Kidney capillary endothelial cell (primary cell): ENCODE data around the gene C13orf42.
"Not testable (repeated sequence)": the region's sequence is repeated elsewhere in the genome, so short reads cannot be mapped to it uniquely, and the experiment has no call there.

ENCODE experiments used
- DNase-seq: peaks from one replicate; pipeline ENCODE4 v3.0.0-alpha.2; 2018; ENCODE audit warnings: low spot score

The C13orf42 gene

GRCh38 chr13:51120873-51121272 is 9.8 kb upstream of the C13orf42 start:
- DNase-seq = peak; percentile 3

GRCh38 chr13:51118809-51119431 is 7.8 kb upstream of the C13orf42 start:
- no peak for DNase-seq

GRCh38 chr13:51113969-51114368 is 2.9 kb upstream of the C13orf42 start:
- DNase-seq = no peak

- no peak for DNase-seq
Observed at GRCh38 chr13:51113186-51113881, 2.3 kb upstream of the C13orf42 start.

GRCh38 chr13:51112771-51113170 is 1.7 kb upstream of the C13orf42 start:
- DNase-seq = no peak

- no peak for DNase-seq
Observed at GRCh38 chr13:51111997-51112396, 923 bp upstream of the C13orf42 start.

- no peak for DNase-seq
Observed at GRCh38 chr13:51107996-51108395, 3.1 kb downstream of the C13orf42 start.

- DNase-seq = no peak
Observed at GRCh38 chr13:51105046-51105445, 6.0 kb downstream of the C13orf42 start.

- no peak for DNase-seq
Observed at GRCh38 chr13:51101636-51102235, 9.3 kb downstream of the C13orf42 start.

- no peak for DNase-seq
Observed at GRCh38 chr13:51097353-51098043, 13.6 kb downstream of the C13orf42 start.

- DNase-seq = no peak
Observed at GRCh38 chr13:51096131-51096530, 14.9 kb downstream of the C13orf42 start.

- DNase-seq = no peak
Observed at GRCh38 chr13:51093574-51093973, 17.5 kb downstream of the C13orf42 start.

GRCh38 chr13:51091839-51092238 is 19.2 kb downstream of the C13orf42 start:
- DNase-seq = no peak

GRCh38 chr13:51083706-51084105 is 27.4 kb downstream of the C13orf42 start:
- no peak for DNase-seq

GRCh38 chr13:51080478-51081065 is 30.5 kb downstream of the C13orf42 start:
- DNase-seq = not testable (repeated sequence)

GRCh38 chr13:51071493-51071892 is 39.6 kb downstream of the C13orf42 start:
- no peak for DNase-seq

- DNase-seq = peak; percentile 75
Observed at GRCh38 chr13:51070005-51070649, 40.9 kb downstream of the C13orf42 start.

GRCh38 chr13:51068501-51068900 is 42.6 kb downstream of the C13orf42 start:
- no peak for DNase-seq

GRCh38 chr13:51067706-51068105 is 43.4 kb downstream of the C13orf42 start:
- DNase-seq = no peak

- DNase-seq = no peak
Observed at GRCh38 chr13:51067210-51067701, 43.8 kb downstream of the C13orf42 start.

- DNase-seq = peak; percentile 50
Observed at GRCh38 chr13:51066091-51066831, 44.8 kb downstream of the C13orf42 start.
